HepG2 (cell line): Measurements from ENCODE around the gene MARK2. TPM values are rescaled to one million over a fixed set of nuclear protein-coding genes. Genes with fewer than 3 reads are reported as not detected.

Source experiments
- HNF4G ChIP-seq, 2 experiments: sonication (generic) in 1 of 2; formaldehyde crosslinking in 1 of 2; IDR thresholded peaks; 2 replicates each; pipeline versions ENCODE4 v1.4.0 to v1.6.1; 2011 to 2020; ENCODE audit warnings: borderline replicate concordance in 2 of 2, low read depth in 2 of 2, mild to moderate bottlenecking in 2 of 2, low read length in 1 of 2, missing genetic modification reagents in 1 of 2, moderate library complexity in 1 of 2
- MED1 ChIP-seq: sonication (generic); formaldehyde crosslinking; IDR thresholded peaks from 2 replicates; pipeline ENCODE4 v1.4.0; 2020; ENCODE audit warnings: missing genetic modification reagents
- MTA1 ChIP-seq: sonication (generic); formaldehyde crosslinking; IDR thresholded peaks from 2 replicates; pipeline ENCODE4 v1.4.0; 2020; ENCODE audit warnings: missing genetic modification reagents, mild to moderate bottlenecking, borderline replicate concordance
- PHF20 ChIP-seq: sonication (generic); formaldehyde crosslinking; IDR thresholded peaks from 2 replicates; pipeline ENCODE4 v1.5.0; 2020; ENCODE audit warnings: mild to moderate bottlenecking, missing genetic modification reagents
- SP5 ChIP-seq: IDR thresholded peaks from 2 replicates; pipeline ENCODE4 v1.6.1; 2016; ENCODE audit warnings: low read depth, borderline replicate concordance
- ZNF772 ChIP-seq: sonication (generic); formaldehyde crosslinking; IDR thresholded peaks from 2 replicates; pipeline ENCODE4 v1.5.0; 2020; ENCODE audit warnings: mild to moderate bottlenecking, missing genetic modification reagents
- polyA plus RNA-seq, 8 experiments: library from polyadenylated mRNA; depleted of rRNA in 3 of 8; stranded (reverse) in 7 of 8; unstranded in 1 of 8; fragments of >200 nt; fragmentation: Illumina TruSeq in 4 of 8; extraction: Trizol in 4 of 8; gene quantifications; 2 replicates each; pipeline versions ENCODE4 v1.2.1 to v1.2.3, GENCODE V29; 2011 to 2016; ENCODE audit warnings: low read depth in 4 of 8, missing spikeins in 1 of 8, mixed read lengths in 1 of 8; ENCODE audit not compliant: insufficient read depth in 1 of 8
- total RNA-seq, 5 experiments: library from RNA; depleted of rRNA; stranded (reverse); fragments of >200 nt; fragmentation: Illumina TruSeq; extraction: Trizol; gene quantifications; 2 replicates each; pipeline ENCODE4 v1.2.3, GENCODE V29; 2016; ENCODE audit warnings: low read depth in 1 of 5
- TF ChIP-seq, protein P1 (sequence below): sonication (generic); formaldehyde crosslinking; IDR thresholded peaks from 2 replicates; pipeline ENCODE4 v1.9.0; 2022; ENCODE audit warnings: missing genetic modification reagents, mild to moderate bottlenecking, borderline replicate concordance
- TF ChIP-seq, protein P2 (sequence below), 2 experiments: fragments of 450-650 bp in 1 of 2; sonication (generic) in 1 of 2; formaldehyde crosslinking in 1 of 2; IDR thresholded peaks; 2 replicates each; pipeline versions ENCODE4 v1.6.1 to v1.8.0; 2016 to 2022; ENCODE audit warnings: antibody characterized with exemption in 1 of 2, mild to moderate bottlenecking in 1 of 2, missing genetic modification reagents in 1 of 2
- TF ChIP-seq, protein P3 (sequence below): sonication (generic); formaldehyde crosslinking; IDR thresholded peaks from 2 replicates; pipeline ENCODE4 v1.5.1; 2020; ENCODE audit warnings: mild to moderate bottlenecking, moderate library complexity, missing genetic modification reagents
- TF ChIP-seq, protein P4 (sequence below): sonication (generic); formaldehyde crosslinking; conservative IDR thresholded peaks from 2 replicates; pipeline ENCODE4 v1.4.0; 2020; ENCODE audit warnings: missing genetic modification reagents

The MARK2 gene
- total and polyA plus RNA-seq, 2 of the 13 experiments (the other 11 are each of a cell fraction or from before 2014, with no cell fraction given) = 13.5 to 13.9 TPM

DNA sequence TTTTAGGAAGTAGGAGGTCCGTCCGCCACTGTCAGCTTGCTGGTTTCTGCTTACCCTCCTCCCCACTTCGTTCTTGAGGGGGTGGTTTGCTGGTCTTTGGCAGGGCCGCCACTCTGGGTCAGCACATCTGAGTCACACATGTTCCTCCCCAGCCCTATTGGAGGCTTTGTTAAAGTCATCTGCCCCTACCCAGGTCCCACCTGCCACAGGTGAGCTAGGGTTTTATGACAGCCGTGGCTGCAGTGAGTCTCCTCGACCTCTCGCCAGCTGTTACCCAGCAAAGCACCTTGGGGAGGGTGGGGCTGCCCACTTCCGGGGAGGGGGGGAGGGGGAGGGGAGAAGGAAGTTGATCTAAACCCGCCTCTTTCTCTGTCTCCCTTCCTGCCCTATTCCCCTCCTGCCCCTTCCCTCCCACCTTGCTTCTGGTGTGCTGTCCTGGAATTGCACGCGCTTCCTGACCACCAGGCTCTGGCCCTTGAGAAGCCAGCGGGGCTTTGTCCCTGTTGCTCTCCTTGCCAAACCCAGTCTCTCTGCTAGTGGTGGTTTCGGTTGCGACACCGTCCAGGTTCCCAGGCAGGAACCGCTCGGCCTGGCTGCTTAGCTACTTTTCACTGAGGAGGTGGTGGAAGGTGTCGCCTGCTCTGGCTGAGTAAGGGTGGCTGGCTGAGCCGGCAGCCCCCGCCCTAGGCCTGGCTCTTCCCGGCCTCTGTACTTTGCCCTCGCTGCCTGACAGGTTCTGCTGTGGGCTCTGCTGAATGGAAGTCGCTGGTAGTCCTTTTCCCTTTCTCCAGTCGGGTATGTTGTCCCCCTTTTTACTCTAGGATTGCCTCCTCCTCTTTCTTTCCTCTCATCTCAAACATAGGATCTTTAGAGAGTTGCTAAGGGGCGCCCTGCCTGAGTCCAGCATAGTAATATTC lies 49.5 kb downstream of the MARK2 start (continued):
- TF ChIP-seq, protein P1, sequence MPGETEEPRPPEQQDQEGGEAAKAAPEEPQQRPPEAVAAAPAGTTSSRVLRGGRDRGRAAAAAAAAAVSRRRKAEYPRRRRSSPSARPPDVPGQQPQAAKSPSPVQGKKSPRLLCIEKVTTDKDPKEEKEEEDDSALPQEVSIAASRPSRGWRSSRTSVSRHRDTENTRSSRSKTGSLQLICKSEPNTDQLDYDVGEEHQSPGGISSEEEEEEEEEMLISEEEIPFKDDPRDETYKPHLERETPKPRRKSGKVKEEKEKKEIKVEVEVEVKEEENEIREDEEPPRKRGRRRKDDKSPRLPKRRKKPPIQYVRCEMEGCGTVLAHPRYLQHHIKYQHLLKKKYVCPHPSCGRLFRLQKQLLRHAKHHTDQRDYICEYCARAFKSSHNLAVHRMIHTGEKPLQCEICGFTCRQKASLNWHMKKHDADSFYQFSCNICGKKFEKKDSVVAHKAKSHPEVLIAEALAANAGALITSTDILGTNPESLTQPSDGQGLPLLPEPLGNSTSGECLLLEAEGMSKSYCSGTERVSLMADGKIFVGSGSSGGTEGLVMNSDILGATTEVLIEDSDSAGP = peak; percentile 68; the same call in 1 of the 2 replicates
- TF ChIP-seq, protein P2, sequence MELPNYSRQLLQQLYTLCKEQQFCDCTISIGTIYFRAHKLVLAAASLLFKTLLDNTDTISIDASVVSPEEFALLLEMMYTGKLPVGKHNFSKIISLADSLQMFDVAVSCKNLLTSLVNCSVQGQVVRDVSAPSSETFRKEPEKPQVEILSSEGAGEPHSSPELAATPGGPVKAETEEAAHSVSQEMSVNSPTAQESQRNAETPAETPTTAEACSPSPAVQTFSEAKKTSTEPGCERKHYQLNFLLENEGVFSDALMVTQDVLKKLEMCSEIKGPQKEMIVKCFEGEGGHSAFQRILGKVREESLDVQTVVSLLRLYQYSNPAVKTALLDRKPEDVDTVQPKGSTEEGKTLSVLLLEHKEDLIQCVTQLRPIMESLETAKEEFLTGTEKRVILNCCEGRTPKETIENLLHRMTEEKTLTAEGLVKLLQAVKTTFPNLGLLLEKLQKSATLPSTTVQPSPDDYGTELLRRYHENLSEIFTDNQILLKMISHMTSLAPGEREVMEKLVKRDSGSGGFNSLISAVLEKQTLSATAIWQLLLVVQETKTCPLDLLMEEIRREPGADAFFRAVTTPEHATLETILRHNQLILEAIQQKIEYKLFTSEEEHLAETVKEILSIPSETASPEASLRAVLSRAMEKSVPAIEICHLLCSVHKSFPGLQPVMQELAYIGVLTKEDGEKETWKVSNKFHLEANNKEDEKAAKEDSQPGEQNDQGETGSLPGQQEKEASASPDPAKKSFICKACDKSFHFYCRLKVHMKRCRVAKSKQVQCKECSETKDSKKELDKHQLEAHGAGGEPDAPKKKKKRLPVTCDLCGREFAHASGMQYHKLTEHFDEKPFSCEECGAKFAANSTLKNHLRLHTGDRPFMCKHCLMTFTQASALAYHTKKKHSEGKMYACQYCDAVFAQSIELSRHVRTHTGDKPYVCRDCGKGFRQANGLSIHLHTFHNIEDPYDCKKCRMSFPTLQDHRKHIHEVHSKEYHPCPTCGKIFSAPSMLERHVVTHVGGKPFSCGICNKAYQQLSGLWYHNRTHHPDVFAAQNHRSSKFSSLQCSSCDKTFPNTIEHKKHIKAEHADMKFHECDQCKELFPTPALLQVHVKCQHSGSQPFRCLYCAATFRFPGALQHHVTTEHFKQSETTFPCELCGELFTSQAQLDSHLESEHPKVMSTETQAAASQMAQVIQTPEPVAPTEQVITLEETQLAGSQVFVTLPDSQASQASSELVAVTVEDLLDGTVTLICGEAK (IDR thresholded peaks at IDR 0.05) = no peak
- TF ChIP-seq, protein P2 (CRISPR knock-in tag; IDR thresholded peaks at IDR 0.05) = peak; percentile 43; the same call in 1 of the 2 replicates
- TF ChIP-seq SP5 (CRISPR knock-in tag) (peak; percentile 35; the same call in 1 of the 2 replicates), ZNF772 (CRISPR knock-in tag) (0 out of 2 replicates have a peak, but pooled peaks have one; percentile 67), MED1 (CRISPR knock-in tag) (0 out of 2 replicates have a peak, but pooled peaks have one; percentile 60), MTA1 (peak; percentile 76; the same call in 1 of the 2 replicates), PHF20 (CRISPR knock-in tag) (peak; percentile 44), HNF4G (IDR thresholded peaks at IDR 0.05; ENCODE audit: borderline replicate concordance, low read depth, low read length) (peak; percentile 66), HNF4G (CRISPR knock-in tag; IDR thresholded peaks at IDR 0.05; ENCODE audit: borderline replicate concordance, low read depth) (peak; percentile 51; the same call in 1 of the 2 replicates)
- TF ChIP-seq, protein P3, sequence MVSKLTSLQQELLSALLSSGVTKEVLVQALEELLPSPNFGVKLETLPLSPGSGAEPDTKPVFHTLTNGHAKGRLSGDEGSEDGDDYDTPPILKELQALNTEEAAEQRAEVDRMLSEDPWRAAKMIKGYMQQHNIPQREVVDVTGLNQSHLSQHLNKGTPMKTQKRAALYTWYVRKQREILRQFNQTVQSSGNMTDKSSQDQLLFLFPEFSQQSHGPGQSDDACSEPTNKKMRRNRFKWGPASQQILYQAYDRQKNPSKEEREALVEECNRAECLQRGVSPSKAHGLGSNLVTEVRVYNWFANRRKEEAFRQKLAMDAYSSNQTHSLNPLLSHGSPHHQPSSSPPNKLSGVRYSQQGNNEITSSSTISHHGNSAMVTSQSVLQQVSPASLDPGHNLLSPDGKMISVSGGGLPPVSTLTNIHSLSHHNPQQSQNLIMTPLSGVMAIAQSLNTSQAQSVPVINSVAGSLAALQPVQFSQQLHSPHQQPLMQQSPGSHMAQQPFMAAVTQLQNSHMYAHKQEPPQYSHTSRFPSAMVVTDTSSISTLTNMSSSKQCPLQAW = peak; percentile 55; the same call in 1 of the 2 replicates
- TF ChIP-seq, protein P4, sequence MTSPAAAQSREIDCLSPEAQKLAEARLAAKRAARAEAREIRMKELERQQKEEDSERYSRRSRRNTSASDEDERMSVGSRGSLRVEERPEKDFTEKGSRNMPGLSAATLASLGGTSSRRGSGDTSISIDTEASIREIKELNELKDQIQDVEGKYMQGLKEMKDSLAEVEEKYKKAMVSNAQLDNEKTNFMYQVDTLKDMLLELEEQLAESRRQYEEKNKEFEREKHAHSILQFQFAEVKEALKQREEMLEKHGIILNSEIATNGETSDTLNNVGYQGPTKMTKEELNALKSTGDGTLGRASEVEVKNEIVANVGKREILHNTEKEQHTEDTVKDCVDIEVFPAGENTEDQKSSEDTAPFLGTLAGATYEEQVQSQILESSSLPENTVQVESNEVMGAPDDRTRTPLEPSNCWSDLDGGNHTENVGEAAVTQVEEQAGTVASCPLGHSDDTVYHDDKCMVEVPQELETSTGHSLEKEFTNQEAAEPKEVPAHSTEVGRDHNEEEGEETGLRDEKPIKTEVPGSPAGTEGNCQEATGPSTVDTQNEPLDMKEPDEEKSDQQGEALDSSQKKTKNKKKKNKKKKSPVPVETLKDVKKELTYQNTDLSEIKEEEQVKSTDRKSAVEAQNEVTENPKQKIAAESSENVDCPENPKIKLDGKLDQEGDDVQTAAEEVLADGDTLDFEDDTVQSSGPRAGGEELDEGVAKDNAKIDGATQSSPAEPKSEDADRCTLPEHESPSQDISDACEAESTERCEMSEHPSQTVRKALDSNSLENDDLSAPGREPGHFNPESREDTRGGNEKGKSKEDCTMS (CRISPR knock-in tag) = no peak
